ACC112 (cell line): Measurements from ENCODE around the gene ZER1.

ENCODE experiments used
- H2AFZ ChIP-seq: fragments of 200-600 bp; sonication (generic); one replicate; pipeline ENCODE4 v1.6.0; 2017; ENCODE audit warnings: antibody characterized with exemption, low read length; ENCODE audit not compliant: unreplicated experiment
- H3K27ac ChIP-seq: fragments of 200-600 bp; sonication (generic); 2 replicates; pipeline ENCODE4 v1.5.1; 2014; ENCODE audit warnings: low read depth, mild to moderate bottlenecking, antibody characterized with exemption, low read length, moderate library complexity
- H3K27me3 ChIP-seq: fragments of 200-600 bp; sonication (generic); 2 replicates; pipeline ENCODE4 v1.6.1; 2014; ENCODE audit warnings: mild to moderate bottlenecking, antibody characterized with exemption, low read length, moderate library complexity, mixed read lengths; ENCODE audit not compliant: insufficient read depth
- H3K36me3 ChIP-seq: fragments of 200-600 bp; sonication (generic); 2 replicates; pipeline ENCODE4 v1.6.1; 2016; ENCODE audit warnings: mild to moderate bottlenecking, antibody characterized with exemption, low read length, moderate library complexity, mixed read lengths; ENCODE audit not compliant: insufficient read depth
- H3K4me1 ChIP-seq: fragments of 200-600 bp; sonication (generic); one replicate; pipeline ENCODE4 v1.6.1; 2016; ENCODE audit warnings: low read length, mixed read lengths; ENCODE audit not compliant: insufficient read depth, unreplicated experiment, control insufficient read depth
- H3K4me3 ChIP-seq: fragments of 200-600 bp; sonication (generic); 2 replicates; pipeline ENCODE4 v1.5.1; 2014; ENCODE audit warnings: mild to moderate bottlenecking, low read depth, low read length
- H3K79me2 ChIP-seq: fragments of 200-600 bp; sonication (generic); one replicate; pipeline ENCODE4 v1.6.0; 2016; ENCODE audit warnings: low read length; ENCODE audit not compliant: control insufficient read depth, unreplicated experiment, insufficient read depth

ZER1 gene

DNA sequence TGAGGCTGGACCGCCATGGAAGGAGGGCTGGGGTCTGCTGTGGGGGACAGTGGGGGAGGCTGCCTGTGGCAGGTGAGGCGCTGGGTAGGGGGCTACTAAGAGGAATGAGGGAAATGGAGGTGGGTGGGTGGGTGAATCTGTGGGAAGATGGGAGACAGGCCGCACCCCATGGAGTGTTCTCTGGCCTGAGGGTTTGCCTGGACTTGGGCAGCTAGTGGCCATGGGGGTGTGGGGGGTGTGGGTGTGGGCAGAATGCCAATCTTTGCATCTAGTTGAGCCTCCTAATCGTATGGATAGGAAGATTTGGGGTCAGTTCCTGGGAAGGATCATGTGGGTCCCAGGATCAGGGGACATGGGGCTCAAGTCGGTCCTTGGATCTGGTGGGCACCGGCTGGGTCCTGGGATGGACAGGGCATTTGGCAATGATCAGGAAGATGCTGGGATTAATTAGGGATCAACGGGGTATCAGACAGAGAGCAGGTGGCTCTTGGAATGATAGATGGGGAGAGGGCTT is 48.3 kb downstream of the ZER1 start:
- Histone ChIP-seq H3K79me2 (no peaks in the 10 kb centered on the region), H2AFZ (peak overlapping the region; percentile 73), H3K36me3 (no peaks in the 10 kb centered on the region), H3K4me1 (no peaks in the 10 kb centered on the region), H3K4me3 (peak overlapping the region; percentile 82), H3K27me3 (no peaks in the 10 kb centered on the region), H3K27ac (no peak overlapping the region)

DNA sequence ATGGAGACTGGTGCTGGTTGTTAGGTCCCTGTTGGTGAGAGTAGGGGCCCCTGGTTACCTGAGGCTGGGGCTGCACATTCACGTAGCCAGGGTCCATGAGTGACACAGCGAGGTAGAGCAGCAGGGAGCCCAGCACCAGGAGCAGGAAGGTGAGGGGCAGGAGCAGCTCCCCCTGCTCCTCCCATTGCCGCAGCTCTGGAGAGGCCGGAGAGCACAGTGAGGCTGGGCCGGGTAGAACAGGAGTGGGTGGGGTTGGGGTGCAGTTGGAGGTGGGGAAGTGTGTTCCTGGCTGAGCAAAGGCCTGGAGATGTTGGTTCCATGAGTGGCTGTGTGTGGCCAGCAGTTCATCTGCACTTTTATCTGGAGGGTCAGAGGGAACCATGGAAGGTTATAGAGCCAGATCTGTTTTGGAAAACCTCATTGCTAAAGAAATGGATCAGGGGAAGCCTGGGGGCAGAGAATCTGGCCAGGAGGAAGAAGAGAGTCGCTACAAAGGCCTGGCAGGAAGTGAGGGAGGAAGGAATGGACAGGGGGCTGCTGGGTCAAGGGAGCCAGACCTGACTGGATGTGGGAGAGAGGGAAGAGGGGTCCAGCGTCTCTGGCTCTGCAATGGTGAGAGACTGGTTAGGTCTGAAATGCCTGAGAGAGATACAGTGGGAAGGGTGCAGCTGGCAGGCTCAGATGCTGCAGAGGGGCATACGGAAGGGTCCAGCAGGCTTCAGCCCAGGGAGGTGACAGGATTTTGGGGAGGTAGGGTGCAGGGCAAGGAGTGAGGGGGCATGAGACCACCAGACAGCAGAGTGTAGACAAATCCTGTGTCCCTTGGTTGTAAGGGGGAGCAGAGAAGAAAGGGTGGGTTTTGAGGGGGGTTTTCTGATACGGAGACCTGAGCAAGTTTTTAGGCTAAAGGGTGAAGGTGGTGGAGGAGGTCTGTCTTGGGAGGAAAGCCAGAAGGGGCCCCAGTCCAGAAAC is 49.1 kb downstream of the ZER1 start:
- H3K36me3 ChIP-seq: no peaks in the 10 kb centered on the region
- H3K27me3 ChIP-seq: no peaks in the 10 kb centered on the region
- no peak overlapping the region for H2AFZ ChIP-seq
- H3K4me1 ChIP-seq: no peaks in the 10 kb centered on the region
- H3K79me2 ChIP-seq: no peaks in the 10 kb centered on the region
- H3K4me3 ChIP-seq: peak overlapping the region; percentile 82
- no peak overlapping the region for H3K27ac ChIP-seq

DNA sequence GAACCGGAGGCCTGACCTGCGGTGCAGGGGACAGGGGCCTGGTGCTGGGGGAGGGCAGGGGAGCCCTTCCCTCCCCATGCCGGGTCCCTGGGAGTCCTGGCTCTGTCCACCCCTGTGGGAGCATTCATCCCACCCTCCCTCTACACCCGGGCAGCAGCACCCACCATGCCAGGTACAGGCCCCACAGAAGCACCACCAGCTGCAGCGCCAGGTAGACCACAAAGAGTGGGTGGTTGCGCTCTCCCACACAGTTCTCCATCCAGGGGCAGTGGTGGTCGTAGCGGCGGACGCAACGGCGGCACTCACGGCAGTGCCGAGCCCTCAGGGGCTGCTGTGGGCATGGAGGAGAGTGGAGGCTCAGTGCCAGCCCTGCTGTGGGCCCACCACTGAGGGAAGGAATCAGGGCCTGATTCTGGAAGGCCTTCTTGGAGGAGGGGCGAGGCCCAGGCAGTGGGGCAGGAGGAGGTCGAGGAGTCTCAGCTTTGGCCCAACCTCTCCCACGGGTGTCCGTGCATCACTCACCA is 50.2 kb downstream of the ZER1 start:
- H3K27me3 ChIP-seq: no peaks in the 10 kb centered on the region
- H3K4me1 ChIP-seq: no peaks in the 10 kb centered on the region

DNA sequence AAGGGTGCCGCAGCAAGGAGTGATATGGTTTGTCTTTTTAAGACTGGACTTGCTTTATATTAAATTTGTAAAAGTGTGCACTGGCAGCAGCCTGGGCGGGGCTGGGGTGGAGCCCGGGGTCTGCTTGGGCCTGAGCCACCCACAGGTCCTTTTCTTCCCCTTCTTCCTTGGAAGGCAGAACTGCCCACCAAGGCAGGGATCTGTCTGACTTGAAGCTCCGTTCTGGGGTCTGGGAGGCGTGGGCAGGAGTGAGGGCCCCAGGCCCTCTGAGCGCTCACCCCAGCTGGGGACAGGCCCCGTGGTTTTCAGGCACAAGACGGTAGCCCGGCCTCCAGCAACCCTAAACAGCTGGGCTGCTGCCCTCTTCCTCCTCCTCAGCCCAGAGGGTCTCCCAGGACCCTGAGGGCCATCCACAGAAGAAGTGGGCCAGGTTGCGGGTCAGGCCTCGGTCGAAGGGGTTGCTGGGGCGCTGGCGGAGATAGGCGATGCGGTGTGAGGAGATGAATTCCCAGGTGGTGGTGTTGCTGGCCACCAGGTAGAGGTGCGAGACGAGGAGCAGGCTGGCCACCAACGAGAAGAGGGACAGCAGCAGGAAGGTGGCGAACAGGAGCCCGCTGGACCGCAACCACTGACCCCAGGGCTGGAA is 50.8 kb downstream of the ZER1 start:
- H3K79me2 ChIP-seq: no peaks in the 10 kb centered on the region
- no peaks in the 10 kb centered on the region for H3K27me3 ChIP-seq
- no peak overlapping the region for H3K27ac ChIP-seq
- H3K4me1 ChIP-seq: no peaks in the 10 kb centered on the region
- no peak overlapping the region for H3K4me3 ChIP-seq
- no peak overlapping the region for H2AFZ ChIP-seq
- H3K36me3 ChIP-seq: no peaks in the 10 kb centered on the region

More for the DNA sequence above, 50.2 kb downstream of the ZER1 start:
- no peak overlapping the region for H2AFZ ChIP-seq
- H3K4me3 ChIP-seq: no peak overlapping the region
- no peaks in the 10 kb centered on the region for H3K79me2 ChIP-seq
- H3K27ac ChIP-seq: no peak overlapping the region
- H3K36me3 ChIP-seq: no peaks in the 10 kb centered on the region

DNA sequence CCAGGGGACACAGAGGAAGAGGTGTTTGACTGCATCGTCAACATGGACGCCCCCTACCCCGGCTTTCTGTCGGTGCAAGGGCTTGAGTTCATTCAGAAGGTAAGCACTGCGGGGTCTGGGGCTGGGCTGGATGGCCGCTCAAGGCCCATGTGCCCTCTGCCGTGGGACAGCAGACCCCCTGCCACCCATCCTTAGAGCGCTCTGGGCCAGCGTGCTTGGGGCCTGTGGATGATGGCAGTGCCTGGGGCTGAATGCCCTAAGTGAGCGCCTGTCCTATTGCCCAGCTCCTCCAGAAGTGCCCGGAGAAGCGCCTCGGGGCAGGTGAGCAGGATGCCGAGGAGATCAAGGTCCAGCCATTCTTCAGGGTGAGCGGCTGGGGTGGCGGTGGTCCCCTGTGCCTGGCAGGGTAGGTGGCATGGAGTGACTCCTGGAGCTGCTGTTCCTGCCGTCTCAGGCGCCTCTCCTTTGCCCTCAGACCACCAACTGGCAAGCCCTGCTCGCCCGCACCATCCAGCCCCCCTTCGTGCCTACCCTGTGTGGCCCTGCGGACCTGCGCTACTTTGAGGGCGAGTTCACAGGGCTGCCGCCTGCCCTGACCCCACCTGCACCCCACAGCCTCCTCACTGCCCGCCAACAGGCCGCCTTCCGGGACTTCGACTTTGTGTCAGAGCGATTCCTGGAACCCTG is 51.7 kb downstream of the ZER1 start:
- H3K79me2 ChIP-seq: no peaks in the 10 kb centered on the region
- no peak overlapping the region for H2AFZ ChIP-seq
- no peak overlapping the region for H3K4me3 ChIP-seq
- no peaks in the 10 kb centered on the region for H3K27me3 ChIP-seq
- H3K36me3 ChIP-seq: no peaks in the 10 kb centered on the region
- no peaks in the 10 kb centered on the region for H3K4me1 ChIP-seq
- H3K27ac ChIP-seq: no peak overlapping the region

DNA sequence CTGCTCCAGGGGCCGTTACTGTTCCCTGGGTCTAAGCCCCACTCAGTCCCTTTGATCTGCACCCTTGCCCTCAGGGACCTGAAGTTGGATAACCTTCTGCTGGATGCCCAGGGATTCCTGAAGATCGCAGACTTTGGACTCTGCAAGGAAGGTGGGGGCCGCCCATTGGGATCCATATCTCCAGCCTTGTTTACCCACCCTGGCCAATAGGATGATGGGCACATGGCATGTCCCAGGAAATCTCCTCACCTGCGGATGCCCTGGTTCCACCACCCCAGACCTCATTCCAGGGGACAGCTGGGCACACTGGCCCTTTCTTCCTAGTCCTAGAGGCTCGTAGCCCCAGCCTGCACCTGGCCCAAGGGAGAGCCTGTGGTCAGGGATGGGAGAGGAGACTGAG is 53.3 kb downstream of the ZER1 start:
- Histone ChIP-seq H2AFZ (no peak overlapping the region), H3K36me3 (no peaks in the 10 kb centered on the region), H3K4me1 (no peaks in the 10 kb centered on the region), H3K27me3 (no peaks in the 10 kb centered on the region), H3K79me2 (no peaks in the 10 kb centered on the region), H3K27ac (no peak overlapping the region), H3K4me3 (no peak overlapping the region)

DNA sequence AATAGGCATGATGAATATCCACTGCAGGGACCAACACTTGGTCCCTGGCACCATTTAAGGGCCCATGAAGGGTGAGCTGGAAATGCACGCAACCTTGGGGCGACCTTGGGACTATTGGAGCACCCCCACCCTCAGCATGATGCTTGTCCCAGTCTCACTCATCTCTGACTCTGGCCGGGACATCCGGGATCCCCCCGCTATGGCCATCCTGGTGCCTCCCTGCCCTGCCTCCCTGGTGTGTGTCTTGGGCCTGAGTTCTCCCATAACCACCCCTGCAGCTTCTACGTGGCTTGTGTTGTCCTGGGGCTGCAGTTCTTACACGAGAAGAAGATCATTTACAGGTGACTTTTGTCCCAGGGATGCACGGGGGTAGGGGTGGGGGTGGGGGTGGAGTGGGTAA is 53.7 kb downstream of the ZER1 start:
- H3K36me3 ChIP-seq: no peaks in the 10 kb centered on the region

DNA sequence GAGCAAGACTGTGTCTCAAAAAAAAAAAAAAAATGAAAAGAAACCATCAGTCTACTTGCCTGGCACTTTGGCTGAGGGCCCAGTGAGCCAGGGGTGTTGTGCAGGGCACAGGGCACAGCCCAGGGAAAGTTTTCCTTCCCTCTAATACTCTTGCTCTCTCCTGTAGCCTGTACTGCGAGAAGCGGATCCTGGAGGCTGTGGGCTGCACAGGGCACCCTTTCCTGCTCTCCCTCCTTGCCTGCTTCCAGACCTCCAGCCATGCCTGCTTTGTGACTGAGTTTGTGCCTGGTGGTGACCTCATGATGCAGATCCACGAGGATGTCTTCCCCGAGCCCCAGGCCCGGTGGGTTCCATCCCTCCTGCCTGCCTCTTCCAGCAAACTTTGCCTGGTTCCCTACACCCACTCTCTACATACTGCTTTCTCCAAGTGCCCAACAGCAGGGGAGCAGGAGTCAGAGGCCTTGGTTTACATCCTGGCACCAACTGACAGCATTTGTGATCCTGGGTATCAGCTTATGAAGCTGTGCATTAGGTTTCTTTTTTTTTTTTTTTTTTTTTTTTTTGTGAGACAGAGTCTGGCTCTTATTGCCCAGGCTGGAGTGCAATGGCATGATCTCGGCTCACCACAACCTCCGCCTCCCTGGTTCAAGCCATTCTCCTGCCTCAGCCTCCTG is 55.0 kb downstream of the ZER1 start:
- H3K4me3 ChIP-seq: no peak overlapping the region
- H3K4me1 ChIP-seq: no peaks in the 10 kb centered on the region
- H3K27me3 ChIP-seq: no peaks in the 10 kb centered on the region
- no peak overlapping the region for H3K27ac ChIP-seq
- H3K36me3 ChIP-seq: no peaks in the 10 kb centered on the region
- H2AFZ ChIP-seq: no peak overlapping the region
- no peaks in the 10 kb centered on the region for H3K79me2 ChIP-seq

More for the DNA sequence above, 53.7 kb downstream of the ZER1 start:
- Histone ChIP-seq H3K4me1 (no peaks in the 10 kb centered on the region), H3K79me2 (no peaks in the 10 kb centered on the region), H3K27me3 (no peaks in the 10 kb centered on the region), H3K4me3 (no peak overlapping the region), H3K27ac (no peak overlapping the region), H2AFZ (no peak overlapping the region)

DNA sequence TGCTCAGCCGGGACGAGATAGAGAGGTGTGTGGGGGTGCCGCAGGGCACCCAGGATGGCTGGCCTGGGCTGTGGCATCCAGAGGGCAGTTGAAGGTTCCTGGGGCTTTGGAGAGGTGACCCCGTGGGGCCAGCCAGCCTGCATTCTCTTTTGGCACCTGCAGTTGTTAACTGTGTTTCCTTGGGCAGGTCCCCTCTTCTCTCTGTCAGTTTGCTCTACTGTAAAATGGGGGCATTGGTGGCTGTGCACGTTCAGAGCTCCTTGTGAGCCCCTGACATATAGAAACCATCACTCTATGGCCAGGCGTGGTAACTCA is 56.3 kb downstream of the ZER1 start:
- H3K4me1 ChIP-seq: no peaks in the 10 kb centered on the region
- H3K79me2 ChIP-seq: no peaks in the 10 kb centered on the region
- H3K27ac ChIP-seq: no peak overlapping the region
- H2AFZ ChIP-seq: no peak overlapping the region
- no peaks in the 10 kb centered on the region for H3K36me3 ChIP-seq
- H3K4me3 ChIP-seq: no peak overlapping the region
- H3K27me3 ChIP-seq: no peaks in the 10 kb centered on the region
